Stomach (tissue), 9 donors: ENCODE data around the gene CDH8. TPM values are rescaled to one million over a fixed set of nuclear protein-coding genes. Genes with fewer than 3 reads are reported as not detected.
"Not testable (repeated sequence)": the region's sequence is repeated elsewhere in the genome, so short reads cannot be mapped to it uniquely, and the experiment has no call there.

Source experiments
- DNase-seq, 2 donors: peaks; one replicate each; pipeline versions ENCODE4 v3.0.0 to v3.0.0-alpha.2; 2013 to 2019
- H3K27ac ChIP-seq, 5 donors: fragments of 200-600 bp in 4 of 5; sonication (generic) in 4 of 5; one replicate each; pipeline ENCODE4 v1.5.1; 2013 to 2019; ENCODE audit warnings: mild to moderate bottlenecking in 1 of 5, moderate library complexity in 1 of 5
- H3K27me3 ChIP-seq, 3 donors: fragments of 200-600 bp; sonication (generic); one replicate each; pipeline ENCODE4 v1.5.1; 2017 to 2019; ENCODE audit warnings: mixed run types in 1 of 3
- H3K36me3 ChIP-seq, 4 donors: fragments of 200-600 bp; sonication (generic); 1 replicate in 3 of 4; 2 replicates in 1 of 4; pipeline ENCODE4 v1.5.1; 2016 to 2019
- H3K4me1 ChIP-seq, 4 donors: fragments of 200-600 bp; sonication (generic); one replicate each; pipeline ENCODE4 v1.5.1; 2016 to 2019
- H3K4me3 ChIP-seq, 4 donors: fragments of 200-600 bp; sonication (generic) in 3 of 4; one replicate each; pipeline ENCODE4 v1.5.1; 2016 to 2019; ENCODE audit warnings: mild to moderate bottlenecking in 1 of 4
- H3K9me3 ChIP-seq, 4 donors: fragments of 200-600 bp; sonication (generic); one replicate each; pipeline ENCODE4 v1.5.1; 2016 to 2019
- CTCF ChIP-seq, 7 experiments: fragments of 450-650 bp in 4 of 7; fragments of 200-600 bp in 3 of 7; sonication (generic) in 3 of 7; IDR thresholded peaks; one replicate each; pipeline ENCODE4 v1.5.1; 2016 to 2019; ENCODE audit warnings: antibody characterized with exemption in 7 of 7, control low read depth in 2 of 7, mild to moderate bottlenecking in 1 of 7
- EP300 ChIP-seq: sonication (generic); formaldehyde crosslinking; IDR thresholded peaks from one replicate; pipeline ENCODE4 v1.6.1; 2017; ENCODE audit warnings: antibody characterized with exemption
- POLR2A ChIP-seq, 4 donors: fragments of 450-650 bp; IDR thresholded peaks; one replicate each; pipeline ENCODE4 v1.6.1; 2016; ENCODE audit warnings: antibody characterized with exemption in 4 of 4, control low read depth in 2 of 4, mild to moderate bottlenecking in 1 of 4, moderate library complexity in 1 of 4
- POLR2AphosphoS5 ChIP-seq, 3 donors: sonication (generic); formaldehyde crosslinking; IDR thresholded peaks; one replicate each; pipeline ENCODE4 v1.6.1; 2016; ENCODE audit warnings: antibody characterized with exemption in 3 of 3
- WGBS, 5 donors: extraction: QIAGEN DNeasy Blood & Tissue Kit in 3 of 5; methylation state at CpG; one replicate each; pipeline versions ENCODE4 v1.1.5 to v1.1.7; 2013 to 2018; 5-methylcytosine and 5-hydroxymethylcytosine counted together
- intact Hi-C: fragments of 100-400 bp; cut with DNase I; formaldehyde crosslinking; loops from one replicate; pipeline ENCODE4 v1.15.1; 2023; ENCODE audit warnings: low total_unique reads
- polyA plus RNA-seq, 3 donors: library from polyadenylated mRNA; stranded (reverse); fragments of 200-250 nt; gene quantifications; one replicate each; pipeline ENCODE4 v1.2.3, GENCODE V29; 2013
- total RNA-seq, 5 donors: library from RNA; depleted of rRNA; stranded (reverse); fragments of >200 nt; gene quantifications; one replicate each; pipeline versions ENCODE4 v1.1.0 to v1.2.3, GENCODE V29; 2014 to 2016
- donor health status: healthy with polysubstance abuse.
- donor health status: Bipolar disorder and iron deficiency.
- donor health status: healthy.

The CDH8 gene
- total and polyA plus RNA-seq, 8 donors: 0.13 to 6.4 TPM; not detected in 6

GRCh38 chr16:61726701-61727100 lies 309.5 kb downstream of the CDH8 start:
- TF ChIP-seq EP300 (no peak), POLR2A (IDR thresholded peaks at IDR 0.05) (no peak), CTCF (IDR thresholded peaks at IDR 0.05) (no peak), POLR2AphosphoS5 (IDR thresholded peaks at IDR 0.05) (no peak)
- intact Hi-C loops: no loop called here
- 66 to 80% (median 74%) methylated on average over 3 of the region's 3 CpGs for WGBS, 5 donors

GRCh38 chr16:61726125-61726524 lies 310.1 kb downstream of the CDH8 start:
- peaks cover 0 to 4% (median under 1%) of the 10 kb centered on the region in 4 donors for H3K9me3 ChIP-seq
- no peak for DNase-seq
- no peaks in the 10 kb centered on the region for H3K27me3 ChIP-seq
- H3K36me3 ChIP-seq: no peaks in the 10 kb centered on the region
- H3K4me1 ChIP-seq: no peaks in the 10 kb centered on the region
- no peak overlapping the region for H3K27ac ChIP-seq
- H3K4me3 ChIP-seq: no peak overlapping the region
- no peak for TF ChIP-seq POLR2A (IDR thresholded peaks at IDR 0.05)
- no peak for TF ChIP-seq CTCF (IDR thresholded peaks at IDR 0.05)
- no peak for TF ChIP-seq EP300
- TF ChIP-seq POLR2AphosphoS5 (IDR thresholded peaks at IDR 0.05): no peak
- intact Hi-C loops: no loop called here

More at GRCh38 chr16:61726701-61727100, 309.5 kb downstream of the CDH8 start:
- Histone ChIP-seq H3K36me3 (no peaks in the 10 kb centered on the region), H3K9me3 (peaks cover 0 to 6% (median 2%) of the 10 kb centered on the region in 4 donors), H3K27me3 (no peaks in the 10 kb centered on the region), H3K4me3 (no peak overlapping the region), H3K27ac (no peak overlapping the region), H3K4me1 (no peaks in the 10 kb centered on the region)
- no peak for DNase-seq

- intact Hi-C loops: no loop called here
- Histone ChIP-seq H3K36me3 (no peaks in the 10 kb centered on the region), H3K4me1 (no peaks in the 10 kb centered on the region), H3K4me3 (no peak overlapping the region), H3K9me3 (no peaks in the 10 kb centered on the region), H3K27ac (no peak overlapping the region), H3K27me3 (no peaks in the 10 kb centered on the region)
- 49 to 69% (median 61%) methylated on average over 3 of the region's 3 CpGs for WGBS, 5 donors
- no peak for DNase-seq
- no peak for TF ChIP-seq EP300
Observed at GRCh38 chr16:61721544-61721943, 314.7 kb downstream of the CDH8 start.

- DNase-seq: no peak
- intact Hi-C loops: no loop called here
- no peak overlapping the region for H3K27ac ChIP-seq
- H3K36me3 ChIP-seq: no peaks in the 10 kb centered on the region
- no peak for TF ChIP-seq CTCF (IDR thresholded peaks at IDR 0.05)
- no peak for TF ChIP-seq EP300
- no peak for TF ChIP-seq POLR2A (IDR thresholded peaks at IDR 0.05)
- no peak for TF ChIP-seq POLR2AphosphoS5 (IDR thresholded peaks at IDR 0.05)
- H3K4me1 ChIP-seq: no peaks in the 10 kb centered on the region
- no peaks in the 10 kb centered on the region for H3K27me3 ChIP-seq
- H3K4me3 ChIP-seq: no peak overlapping the region
- no peaks in the 10 kb centered on the region for H3K9me3 ChIP-seq
Observed at GRCh38 chr16:61715393-61715792, 320.8 kb downstream of the CDH8 start.

GRCh38 chr16:61713787-61714186 lies 322.5 kb downstream of the CDH8 start:
- 69 to 84% (median 80%) methylated on average over 5 of the region's 5 CpGs for WGBS, 5 donors

GRCh38 chr16:61699640-61700039 lies 336.6 kb downstream of the CDH8 start:
- H3K9me3 ChIP-seq, H3K27ac ChIP-seq, H3K4me3 ChIP-seq, H3K4me1 ChIP-seq, intact Hi-C loops, H3K27me3 ChIP-seq, DNase-seq, H3K36me3 ChIP-seq: not testable (repeated sequence)
- WGBS, 5 donors: 81 to 95% (median 89%) methylated on average over 4 of the region's 4 CpGs

More at GRCh38 chr16:61713787-61714186, 322.5 kb downstream of the CDH8 start:
- Histone ChIP-seq H3K27me3 (no peaks in the 10 kb centered on the region), H3K4me3 (no peak overlapping the region), H3K27ac (no peak overlapping the region), H3K36me3 (no peaks in the 10 kb centered on the region), H3K9me3 (no peaks in the 10 kb centered on the region), H3K4me1 (no peaks in the 10 kb centered on the region)
- TF ChIP-seq EP300: no peak
- TF ChIP-seq POLR2AphosphoS5 (IDR thresholded peaks at IDR 0.05): no peak
- TF ChIP-seq CTCF (IDR thresholded peaks at IDR 0.05): no peak
- TF ChIP-seq POLR2A (IDR thresholded peaks at IDR 0.05): no peak
- intact Hi-C loops: no loop called here
- DNase-seq: no peak
